HepG2 (cell line): Measurements from ENCODE around the gene GMEB2. TPM values are rescaled to one million over a fixed set of nuclear protein-coding genes. Genes with fewer than 3 reads are reported as not detected.

Experiments
- ATF3 ChIP-seq: sonication (generic); formaldehyde crosslinking; IDR thresholded peaks from 2 replicates; pipeline ENCODE4 v1.4.0; 2020; ENCODE audit warnings: missing genetic modification reagents
- CEBPB ChIP-seq: IDR thresholded peaks from 2 replicates; pipeline ENCODE4 v1.6.1; 2011; ENCODE audit warnings: low read depth, low read length, improper control_type of control experiment, borderline replicate concordance
- ELK4 ChIP-seq: sonication (generic); formaldehyde crosslinking; IDR thresholded peaks from 2 replicates; pipeline ENCODE4 v1.9.0; 2021; ENCODE audit warnings: missing genetic modification reagents, borderline replicate concordance
- HNF4A ChIP-seq: sonication (generic); formaldehyde crosslinking; IDR thresholded peaks from 2 replicates; pipeline ENCODE4 v1.4.0; 2020; ENCODE audit warnings: missing genetic modification reagents
- HNRNPK ChIP-seq: fragments of 200-400 bp; formaldehyde crosslinking; IDR thresholded peaks from 2 replicates; pipeline ENCODE4 v1.6.1; 2018; ENCODE audit warnings: low read length, low read depth, moderate library complexity, mild to moderate bottlenecking; ENCODE audit not compliant: poor library complexity, severe bottlenecking
- MTA3 ChIP-seq: sonication (generic); formaldehyde crosslinking; IDR thresholded peaks from 2 replicates; pipeline ENCODE4 v1.4.0; 2020; ENCODE audit warnings: missing genetic modification reagents
- PAX8 ChIP-seq: sonication (generic); formaldehyde crosslinking; IDR thresholded peaks from 2 replicates; pipeline ENCODE4 v1.8.0; 2022; ENCODE audit warnings: mild to moderate bottlenecking, missing genetic modification reagents, borderline replicate concordance
- RNF219 ChIP-seq: sonication (generic); formaldehyde crosslinking; IDR thresholded peaks from 2 replicates; pipeline ENCODE4 v1.5.0; 2020; ENCODE audit warnings: mild to moderate bottlenecking, missing genetic modification reagents
- RXRB ChIP-seq: IDR thresholded peaks from 2 replicates; pipeline ENCODE4 v1.6.1; 2016; ENCODE audit warnings: borderline replicate concordance, missing genetic modification reagents, missing compliant biosample characterization
- TAF15 ChIP-seq: fragments of 200-400 bp; formaldehyde crosslinking; IDR thresholded peaks from one replicate; pipeline ENCODE4 v1.6.1; 2018; ENCODE audit warnings: mild to moderate bottlenecking, low read depth, low read length; ENCODE audit not compliant: poor library complexity, severe bottlenecking
- ZMYM4 ChIP-seq: sonication (generic); formaldehyde crosslinking; IDR thresholded peaks from 2 replicates; pipeline ENCODE4 v1.8.1; 2023; ENCODE audit warnings: mild to moderate bottlenecking, missing genetic modification reagents
- ZNF354B ChIP-seq: sonication (generic); formaldehyde crosslinking; IDR thresholded peaks from 2 replicates; pipeline ENCODE4 v1.8.0; 2022; ENCODE audit warnings: mild to moderate bottlenecking, missing genetic modification reagents
- ZNF597 ChIP-seq: sonication (generic); formaldehyde crosslinking; IDR thresholded peaks from 2 replicates; pipeline ENCODE4 v1.5.0; 2020; ENCODE audit warnings: missing genetic modification reagents
- ZNF609 ChIP-seq: sonication (generic); formaldehyde crosslinking; IDR thresholded peaks from 2 replicates; pipeline ENCODE4 v1.4.0; 2020; ENCODE audit warnings: mild to moderate bottlenecking, missing genetic modification reagents, borderline replicate concordance
- ZNF691 ChIP-seq: sonication (generic); formaldehyde crosslinking; IDR thresholded peaks from 2 replicates; pipeline ENCODE4 v1.4.0; 2020; ENCODE audit warnings: missing genetic modification reagents, low read depth, mild to moderate bottlenecking, borderline replicate concordance
- ZNF761 ChIP-seq: sonication (generic); formaldehyde crosslinking; conservative IDR thresholded peaks from 2 replicates; pipeline ENCODE4 v1.4.0; 2020; ENCODE audit warnings: mild to moderate bottlenecking, missing genetic modification reagents
- ZNF772 ChIP-seq: sonication (generic); formaldehyde crosslinking; IDR thresholded peaks from 2 replicates; pipeline ENCODE4 v1.5.0; 2020; ENCODE audit warnings: mild to moderate bottlenecking, missing genetic modification reagents
- ZNF775 ChIP-seq: sonication (generic); formaldehyde crosslinking; IDR thresholded peaks from 2 replicates; pipeline ENCODE4 v1.4.0; 2020; ENCODE audit warnings: missing genetic modification reagents, mild to moderate bottlenecking, moderate library complexity, borderline replicate concordance
- polyA plus RNA-seq, 8 experiments: library from polyadenylated mRNA; depleted of rRNA in 3 of 8; stranded (reverse) in 7 of 8; unstranded in 1 of 8; fragments of >200 nt; fragmentation: Illumina TruSeq in 4 of 8; extraction: Trizol in 4 of 8; gene quantifications; 2 replicates each; pipeline versions ENCODE4 v1.2.1 to v1.2.3, GENCODE V29; 2011 to 2016; ENCODE audit warnings: low read depth in 4 of 8, missing spikeins in 1 of 8, mixed read lengths in 1 of 8; ENCODE audit not compliant: insufficient read depth in 1 of 8
- total RNA-seq, 5 experiments: library from RNA; depleted of rRNA; stranded (reverse); fragments of >200 nt; fragmentation: Illumina TruSeq; extraction: Trizol; gene quantifications; 2 replicates each; pipeline ENCODE4 v1.2.3, GENCODE V29; 2016; ENCODE audit warnings: low read depth in 1 of 5

GMEB2 gene
- total and polyA plus RNA-seq, 2 of the 13 experiments (the other 11 are each of a cell fraction or from before 2014, with no cell fraction given): 10.6 to 12.4 TPM

- TF ChIP-seq ATF3 (no peak), CEBPB (no peak), HNRNPK (no peak), ELK4 (no peak), RNF219 (no peak), ZNF772 (no peak), ZMYM4 (CRISPR knock-in tag) (no peak), ZNF609 (no peak), HNF4A (CRISPR knock-in tag) (peak; percentile 40), ZNF691 (no peak), TAF15 (no peak), MTA3 (CRISPR knock-in tag) (no peak), ZNF761 (CRISPR knock-in tag) (no peak), PAX8 (no peak), ZNF354B (CRISPR knock-in tag) (no peak), RXRB (CRISPR knock-in tag) (no peak), ZNF775 (no peak), ZNF597 (CRISPR knock-in tag) (no peak)
Observed at GRCh38 chr20:63558804-63559484, 68.0 kb downstream of the GMEB2 start (continued).
